HepG2 (cell line): ENCODE data around the gene KRT6C. TPM values are rescaled to one million over a fixed set of nuclear protein-coding genes. Genes with fewer than 3 reads are reported as not detected.
"Not testable (repeated sequence)": the region's sequence is repeated elsewhere in the genome, so short reads cannot be mapped to it uniquely, and the experiment has no call there.

Experiments used
- ATAC-seq: fragments of 200-7000 bp; cut with Tn5 transposase; 3 replicates; pipeline ENCODE4 v1.9.1; 2020; ENCODE audit warnings: mild to moderate bottlenecking, moderate library complexity
- BruUV-seq: library from RNA; stranded (reverse); fragments of 400-500 nt; replicated peaks from 2 replicates; lab custom pipeline; 2021; lab: Mats Ljungman, UMichigan
- CTCF ChIA-PET: fragments of 300-600 bp; formaldehyde crosslinking; extraction: SDS; loops from one replicate; lab custom pipeline; 2021; ENCODE audit warnings: low total read pairs, inconsistent platforms, low intra/inter-chr PET ratio; lab: Yijun Ruan, JAX
- POLR2A ChIA-PET: fragments of 350-600 bp; sonication (Branson Sonifier 250); formaldehyde crosslinking; loops from one replicate; lab custom pipeline; 2020; ENCODE audit warnings: antibody characterized with exemption, inconsistent platforms; lab: Yijun Ruan, JAX
- DNase-seq: peaks from one replicate; pipeline ENCODE4 v3.0.0-alpha.2; 2015; ENCODE audit warnings: low spot score
- FAIRE-seq: peaks from 3 replicates; lab custom pipeline; 2011; peaks lifted over from hg19 to GRCh38; lab: Jason Lieb, UNC
- H2AFZ ChIP-seq: one replicate; pipeline ENCODE4 v1.6.1; 2011; ENCODE audit warnings: low read length, inconsistent platforms
- H3K27ac ChIP-seq: fragments of 300-600 bp; 3 replicates; pipeline ENCODE4 v1.8.0; 2011; ENCODE audit warnings: mixed run types, mild to moderate bottlenecking, mixed read lengths, low read length, inconsistent platforms; ENCODE audit not compliant: insufficient read depth; ENCODE audit errors: extremely low read length
- H3K27me3 ChIP-seq, 2 experiments: fragments of 200-600 bp in 1 of 2; 2 replicates in 1 of 2; 3 replicates in 1 of 2; pipeline versions ENCODE4 v1.6.0 to v1.8.0; 2011; ENCODE audit warnings: low read length in 2 of 2, mild to moderate bottlenecking in 2 of 2, moderate library complexity in 2 of 2, inconsistent platforms in 1 of 2; ENCODE audit not compliant: insufficient read depth in 2 of 2, control insufficient read depth in 1 of 2
- H3K36me3 ChIP-seq, 2 experiments: fragments of 200-600 bp in 1 of 2; replicated peaks in 1 of 2; 2 replicates in 1 of 2; 3 replicates in 1 of 2; pipeline versions ENCODE4 v1.5.1 to v1.8.0; 2011; ENCODE audit warnings: low read length in 2 of 2, inconsistent platforms in 1 of 2; ENCODE audit not compliant: insufficient read depth in 2 of 2, control insufficient read depth in 1 of 2
- H3K4me1 ChIP-seq: 2 replicates; pipeline ENCODE4 v1.5.1; 2012; ENCODE audit warnings: low read length, inconsistent platforms; ENCODE audit not compliant: insufficient read depth
- H3K4me2 ChIP-seq: 2 replicates; pipeline ENCODE4 v1.6.0; 2011; ENCODE audit warnings: low read depth, low read length, inconsistent platforms
- H3K4me3 ChIP-seq, 3 experiments: fragments of 200-600 bp in 1 of 3; sonication (generic), shearing (Covaris generic) in 1 of 3; replicated peaks in 1 of 3; 2 replicates each; pipeline ENCODE4 v1.5.1; 2011 to 2016; ENCODE audit warnings: low read length in 3 of 3, inconsistent platforms in 2 of 3, low read depth in 2 of 3, mild to moderate bottlenecking in 2 of 3, control low read depth in 1 of 3, mixed read lengths in 1 of 3; ENCODE audit not compliant: insufficient read depth in 1 of 3
- H3K79me2 ChIP-seq: one replicate; pipeline ENCODE4 v1.6.1; 2011; ENCODE audit warnings: low read length, inconsistent platforms; ENCODE audit not compliant: insufficient read depth
- H3K9ac ChIP-seq: 2 replicates; pipeline ENCODE4 v1.6.0; 2011; ENCODE audit warnings: mild to moderate bottlenecking, low read depth, low read length, inconsistent platforms; ENCODE audit not compliant: insufficient read depth
- H3K9me3 ChIP-seq: 2 replicates; pipeline ENCODE4 v1.5.1; 2012; ENCODE audit warnings: mild to moderate bottlenecking, low read length
- H4K20me1 ChIP-seq: 2 replicates; pipeline ENCODE4 v1.6.0; 2011; ENCODE audit warnings: inconsistent platforms, mild to moderate bottlenecking, low read length, moderate library complexity; ENCODE audit not compliant: insufficient read depth
- BATF2 ChIP-seq: sonication (generic); formaldehyde crosslinking; IDR thresholded peaks from 2 replicates; pipeline ENCODE4 v1.8.0; 2022; ENCODE audit warnings: mild to moderate bottlenecking, missing genetic modification reagents, moderate library complexity
- CHCHD3 ChIP-seq: sonication (generic); formaldehyde crosslinking; IDR thresholded peaks from 2 replicates; pipeline ENCODE4 v1.8.0; 2022; ENCODE audit warnings: mild to moderate bottlenecking, missing genetic modification reagents, moderate library complexity
- DNMT3B ChIP-seq: conservative IDR thresholded peaks from 2 replicates; pipeline ENCODE4 v1.6.1; 2016; ENCODE audit warnings: missing biosample characterization, control low read depth
- ELF3 ChIP-seq: IDR thresholded peaks from 2 replicates; pipeline ENCODE4 v1.6.1; 2016; ENCODE audit warnings: missing genetic modification reagents, missing compliant biosample characterization
- MEIS2 ChIP-seq: sonication (generic); formaldehyde crosslinking; IDR thresholded peaks from 2 replicates; pipeline ENCODE4 v1.9.0; 2021; ENCODE audit warnings: mild to moderate bottlenecking, missing genetic modification reagents
- MYPOP ChIP-seq: sonication (generic); formaldehyde crosslinking; IDR thresholded peaks from 2 replicates; pipeline ENCODE4 v1.8.1; 2023; ENCODE audit warnings: mild to moderate bottlenecking, moderate library complexity, missing genetic modification reagents
- NCOA1 ChIP-seq: sonication (generic); formaldehyde crosslinking; IDR thresholded peaks from 2 replicates; pipeline ENCODE4 v1.9.0; 2021; ENCODE audit warnings: missing genetic modification reagents
- NFYB ChIP-seq: sonication (generic); formaldehyde crosslinking; IDR thresholded peaks from 2 replicates; pipeline ENCODE4 v1.4.0; 2020; ENCODE audit warnings: missing genetic modification reagents
- RFX3 ChIP-seq: IDR thresholded peaks from 2 replicates; pipeline ENCODE4 v1.6.1; 2016; ENCODE audit warnings: missing biosample characterization, missing genetic modification reagents
- SALL2 ChIP-seq: sonication (generic); formaldehyde crosslinking; IDR thresholded peaks from 2 replicates; pipeline ENCODE4 v1.8.1; 2023; ENCODE audit warnings: mild to moderate bottlenecking, missing genetic modification reagents, inconsistent platforms
- SKI ChIP-seq: fragments of 450-650 bp; IDR thresholded peaks from one replicate; pipeline ENCODE4 v1.6.1; 2018; ENCODE audit warnings: mild to moderate bottlenecking; ENCODE audit not compliant: partially characterized antibody
- ZKSCAN5 ChIP-seq: sonication (generic); formaldehyde crosslinking; IDR thresholded peaks from 2 replicates; pipeline ENCODE4 v1.5.1; 2020; ENCODE audit warnings: mild to moderate bottlenecking, missing genetic modification reagents
- ZNF24 ChIP-seq: fragments of 450-650 bp; IDR thresholded peaks from 2 replicates; pipeline ENCODE4 v1.6.1; 2017; ENCODE audit warnings: antibody characterized with exemption, mild to moderate bottlenecking
- ZNF30 ChIP-seq: sonication (generic); formaldehyde crosslinking; IDR thresholded peaks from 2 replicates; pipeline ENCODE4 v1.5.0; 2020; ENCODE audit warnings: mild to moderate bottlenecking, missing genetic modification reagents
- ZNF572 ChIP-seq: sonication (generic); formaldehyde crosslinking; IDR thresholded peaks from 2 replicates; pipeline ENCODE4 v1.5.1; 2020; ENCODE audit warnings: mild to moderate bottlenecking, missing genetic modification reagents
- ZNF781 ChIP-seq: sonication (generic); formaldehyde crosslinking; IDR thresholded peaks from 2 replicates; pipeline ENCODE4 v1.5.1; 2020; ENCODE audit warnings: borderline replicate concordance, mild to moderate bottlenecking, missing genetic modification reagents; ENCODE audit errors: not compliant biosample characterization
- ZSCAN9 ChIP-seq: IDR thresholded peaks from 2 replicates; pipeline ENCODE4 v1.6.1; 2016; ENCODE audit warnings: borderline replicate concordance
- WGBS: methylation state at CpG from one replicate; pipeline ENCODE4 v1.1.6; 2017; ENCODE audit warnings: low lambda C conversion rate; 5-methylcytosine and 5-hydroxymethylcytosine counted together
- in situ Hi-C: cut with HindIII; loops from 2 replicates; pipeline ENCODE4 v1.10.0; 2017; ENCODE audit warnings: low pct_unique_long_range_greater_than_20kb; ENCODE audit not compliant: extremely low pct_ligation_motif_present
- intact Hi-C: fragments of 100-400 bp; cut with micrococcal nuclease; formaldehyde crosslinking; loops from one replicate; pipeline ENCODE4 v1.10.0; 2022; ENCODE audit not compliant: unreplicated experiment
- polyA plus RNA-seq, 8 experiments: library from polyadenylated mRNA; depleted of rRNA in 3 of 8; stranded (reverse) in 7 of 8; unstranded in 1 of 8; fragments of >200 nt; fragmentation: Illumina TruSeq in 4 of 8; extraction: Trizol in 4 of 8; gene quantifications; 2 replicates each; pipeline versions ENCODE4 v1.2.1 to v1.2.3, GENCODE V29; 2011 to 2016; ENCODE audit warnings: low read depth in 4 of 8, missing spikeins in 1 of 8, mixed read lengths in 1 of 8; ENCODE audit not compliant: insufficient read depth in 1 of 8
- total RNA-seq, 5 experiments: library from RNA; depleted of rRNA; stranded (reverse); fragments of >200 nt; fragmentation: Illumina TruSeq; extraction: Trizol; gene quantifications; 2 replicates each; pipeline ENCODE4 v1.2.3, GENCODE V29; 2016; ENCODE audit warnings: low read depth in 1 of 5
- TF ChIP-seq, protein P1 (sequence below): sonication (generic); formaldehyde crosslinking; IDR thresholded peaks from 2 replicates; pipeline ENCODE4 v1.4.0; 2020; ENCODE audit warnings: missing genetic modification reagents

Gene KRT6C
- total and polyA plus RNA-seq, 2 of the 13 experiments (the other 11 are each of a cell fraction or from before 2014, with no cell fraction given): 0.03 TPM; not detected in 1

DNA sequence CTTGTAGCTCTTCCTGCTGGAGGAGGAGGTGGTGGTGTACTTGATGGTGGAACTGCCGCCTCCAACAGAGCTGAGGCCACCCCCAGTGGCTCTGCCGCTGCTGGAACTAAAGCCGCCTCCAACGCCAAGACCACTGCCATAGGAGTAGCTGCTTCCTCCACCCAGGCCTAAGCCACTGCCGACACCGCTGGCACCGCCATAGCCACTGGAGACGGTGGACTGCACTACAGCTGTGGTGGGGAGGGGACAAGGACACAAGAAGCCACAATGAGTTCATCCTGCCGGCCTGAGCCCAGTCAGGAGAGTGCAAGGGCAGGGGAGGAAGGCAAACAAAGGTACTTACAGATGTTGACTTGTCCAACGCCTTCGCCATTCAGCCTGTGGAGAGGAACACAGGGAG lies 26.4 kb downstream of the KRT6C start:
- H3K4me2 ChIP-seq, H3K4me3 ChIP-seq, H3K79me2 ChIP-seq, H3K9me3 ChIP-seq, H3K36me3 ChIP-seq, POLR2A ChIA-PET, H2AFZ ChIP-seq, FAIRE-seq, DNase-seq, in situ Hi-C loops, BruUV-seq, H3K4me1 ChIP-seq, CTCF ChIA-PET, ATAC-seq, H3K27me3 ChIP-seq, H3K27ac ChIP-seq, intact Hi-C loops, H3K9ac ChIP-seq, H4K20me1 ChIP-seq: not testable (repeated sequence)
- 46% methylated on average over 7 of the region's 11 CpGs for WGBS

DNA sequence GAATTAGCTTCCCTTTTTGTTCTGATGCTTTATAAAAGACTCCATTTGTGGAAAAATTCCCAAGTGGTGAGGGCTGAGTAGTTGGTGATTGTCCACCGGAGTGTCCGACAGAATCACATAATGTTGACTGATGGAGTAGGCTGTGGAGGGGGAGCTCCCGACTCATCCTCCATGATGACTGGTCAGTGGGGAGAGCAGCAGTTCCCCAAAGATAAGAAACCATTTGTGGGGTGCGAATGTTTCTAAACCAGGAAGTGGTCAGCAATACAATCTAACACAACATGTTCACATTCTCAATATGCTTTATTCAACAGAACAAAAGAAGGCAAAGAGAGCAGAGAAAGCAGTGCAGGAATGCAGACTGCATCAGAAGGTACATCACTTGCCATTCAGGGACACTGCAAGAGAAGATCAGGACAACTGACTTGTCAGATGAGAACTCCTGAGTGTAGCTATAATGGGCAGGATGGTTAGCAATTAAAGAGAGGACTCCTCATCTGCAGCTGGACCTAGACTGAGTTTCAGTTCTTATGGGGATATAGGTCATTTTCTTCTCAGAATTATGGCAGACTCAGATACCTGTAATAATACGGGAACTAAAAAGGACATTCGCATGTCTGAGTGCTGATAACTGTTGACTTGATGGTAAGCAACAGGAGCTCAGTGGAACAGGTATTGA lies 27.1 kb downstream of the KRT6C start:
- no peak overlapping the region for H2AFZ ChIP-seq
- no peak overlapping the region for H3K27ac ChIP-seq
- H4K20me1 ChIP-seq: no peaks in the 10 kb centered on the region
- FAIRE-seq (no peak), ATAC-seq (no peak), DNase-seq (no peak)
- no TSS peak for BruUV-seq
- H3K4me1 ChIP-seq: peaks cover 4% of the 10 kb centered on the region
- in situ Hi-C loops (no loop called here), intact Hi-C loops (no loop called here)
- CTCF ChIA-PET: no interaction called here
- no peak overlapping the region for H3K4me3 ChIP-seq
- H3K9ac ChIP-seq: no peak overlapping the region
- no peaks in the 10 kb centered on the region for H3K9me3 ChIP-seq
- 59% methylated on average over 6 of the region's 6 CpGs for WGBS
- POLR2A ChIA-PET: no interaction called here
- no peak overlapping the region for H3K4me2 ChIP-seq
- H3K79me2 ChIP-seq: no peaks in the 10 kb centered on the region
- H3K27me3 ChIP-seq: peaks cover 0 to 4% of the 10 kb centered on the region in 2 experiments; a peak in 1 of 5 replicates
- H3K36me3 ChIP-seq: no peaks in the 10 kb centered on the region
- TF ChIP-seq ZNF781 (CRISPR knock-in tag) (no peak), CHCHD3 (CRISPR knock-in tag) (no peak), ZNF30 (CRISPR knock-in tag) (no peak), ZKSCAN5 (CRISPR knock-in tag) (no peak), DNMT3B (CRISPR knock-in tag) (no peak), NCOA1 (no peak), SALL2 (CRISPR knock-in tag) (no peak), ZNF24 (no peak), BATF2 (CRISPR knock-in tag) (no peak), ZSCAN9 (CRISPR knock-in tag) (no peak), MEIS2 (no peak), RFX3 (CRISPR knock-in tag) (no peak), ZNF572 (CRISPR knock-in tag) (no peak), ELF3 (CRISPR knock-in tag) (no peak), MYPOP (CRISPR knock-in tag) (no peak), SKI (no peak), NFYB (CRISPR knock-in tag) (no peak)
- TF ChIP-seq, protein P1, sequence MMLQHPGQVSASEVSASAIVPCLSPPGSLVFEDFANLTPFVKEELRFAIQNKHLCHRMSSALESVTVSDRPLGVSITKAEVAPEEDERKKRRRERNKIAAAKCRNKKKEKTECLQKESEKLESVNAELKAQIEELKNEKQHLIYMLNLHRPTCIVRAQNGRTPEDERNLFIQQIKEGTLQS: no peak
